NCI-H2227 (cell line): ENCODE results near the gene SELENON.
"Not testable (repeated sequence)": the region's sequence is repeated elsewhere in the genome, so short reads cannot be mapped to it uniquely, and the experiment has no call there.

ENCODE experiments used
- DNase-seq: peaks from one replicate; lab custom pipeline; 2025; ENCODE audit not compliant: unreplicated experiment; lab: John Stamatoyannopoulos, UW

SELENON gene

DNA sequence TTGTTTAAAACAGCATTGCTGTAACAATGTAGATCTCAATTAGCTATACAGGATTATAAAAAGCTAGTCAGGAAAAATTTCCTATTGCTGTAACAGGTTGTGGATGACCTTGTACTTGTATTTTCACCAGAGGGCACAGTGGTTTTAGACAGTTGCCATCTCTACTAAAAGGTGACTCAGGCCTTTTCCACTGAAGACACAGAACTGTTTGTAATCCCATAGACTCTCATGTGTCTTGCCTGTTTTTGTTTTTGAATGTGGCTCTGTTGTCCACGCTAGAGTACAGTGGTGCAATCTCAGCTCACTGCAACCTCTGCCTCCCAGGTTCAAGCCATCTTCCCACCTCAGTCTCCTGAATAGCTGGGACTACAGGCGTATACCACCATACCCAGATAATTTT is 25.6 kb downstream of the SELENON start:
- no peak for DNase-seq

DNA sequence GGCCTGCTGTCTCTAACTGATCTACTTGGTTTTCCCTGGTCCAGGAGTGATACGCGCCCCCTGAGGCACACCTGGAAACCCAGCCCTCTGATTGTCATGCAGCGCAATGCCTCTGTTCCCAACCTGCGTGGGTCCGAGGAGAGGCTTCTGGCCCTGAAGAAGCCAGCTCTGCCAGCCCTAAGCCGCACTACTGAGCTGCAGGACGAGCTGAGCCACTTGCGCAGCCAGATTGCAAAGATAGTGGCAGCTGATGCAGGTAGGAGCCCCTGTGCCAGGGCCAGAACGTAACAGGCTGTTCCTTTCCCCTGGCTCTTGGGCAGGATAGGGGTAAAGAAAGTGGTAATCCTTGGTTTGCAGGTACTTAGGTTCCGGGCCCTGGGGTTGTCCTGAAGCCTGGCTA is 26.6 kb downstream of the SELENON start:
- no peak for DNase-seq

DNA sequence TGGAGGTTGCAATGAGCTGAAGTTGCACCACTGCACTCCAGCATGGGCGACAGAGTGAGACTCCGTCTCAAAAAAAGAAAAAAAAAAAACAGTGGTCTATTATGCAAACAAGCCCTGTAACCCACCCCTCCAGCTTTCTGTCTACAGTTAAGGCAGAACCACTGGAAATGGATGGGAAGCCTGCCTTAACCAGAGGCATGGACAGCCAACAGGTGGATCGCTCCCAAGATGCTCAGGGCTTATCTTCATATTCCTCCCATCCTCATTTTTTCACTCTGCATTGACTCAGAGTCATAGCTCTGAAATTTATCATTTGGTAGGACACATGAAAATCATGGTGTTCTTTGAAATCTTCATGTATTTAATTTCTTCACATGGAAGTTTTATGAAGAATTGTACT is 28.5 kb downstream of the SELENON start:
- no peak for DNase-seq

DNA sequence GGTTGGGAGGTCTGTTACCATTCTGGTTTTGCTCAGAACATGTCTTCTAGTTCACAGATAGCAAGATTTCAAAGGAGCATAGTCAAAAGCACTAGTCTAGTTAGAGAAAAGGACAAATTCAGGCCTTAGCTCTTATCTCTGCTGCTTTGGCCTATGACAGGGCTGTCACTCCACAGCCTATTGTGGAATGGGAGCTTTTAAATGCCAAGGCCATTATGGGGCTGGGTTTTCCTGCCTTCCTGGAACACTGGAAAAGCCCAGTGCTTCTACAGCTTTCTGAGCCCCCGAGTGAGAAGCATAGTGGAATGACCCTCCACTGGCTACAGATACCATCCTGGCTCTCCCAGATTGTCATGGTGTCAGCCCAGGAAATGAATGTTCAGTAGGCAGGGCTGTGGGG is 29.1 kb downstream of the SELENON start:
- DNase-seq = no peak

DNA sequence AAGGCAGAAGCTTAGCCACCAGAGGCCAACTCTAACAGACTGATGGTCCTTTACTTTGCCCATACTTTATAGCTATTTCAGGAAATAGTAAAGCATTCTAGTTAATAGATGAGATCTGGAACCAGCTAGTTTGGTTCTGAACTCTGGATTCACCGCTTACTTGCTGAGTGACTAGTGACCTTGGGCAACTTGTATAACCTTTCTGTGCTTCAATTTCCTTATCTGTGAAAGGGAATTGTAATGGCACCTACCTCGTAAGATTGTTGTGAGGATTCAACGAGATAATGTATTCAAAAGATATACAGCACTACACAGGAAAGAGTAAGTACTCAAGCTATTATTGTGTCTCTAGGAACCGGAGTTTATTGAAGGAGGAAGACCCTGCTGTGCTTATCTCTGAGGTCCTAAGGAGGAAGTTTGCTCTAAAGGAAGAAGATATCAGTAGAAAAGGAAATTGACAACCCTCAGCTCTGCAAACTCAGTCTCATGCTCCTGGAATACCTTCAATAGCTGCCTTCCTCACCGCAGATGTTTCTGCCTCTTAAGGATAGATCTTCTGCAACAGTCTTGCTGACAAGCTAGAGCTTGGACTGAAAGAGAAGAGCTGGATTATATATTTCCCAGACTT is 31.7 kb downstream of the SELENON start:
- DNase-seq = no peak

DNA sequence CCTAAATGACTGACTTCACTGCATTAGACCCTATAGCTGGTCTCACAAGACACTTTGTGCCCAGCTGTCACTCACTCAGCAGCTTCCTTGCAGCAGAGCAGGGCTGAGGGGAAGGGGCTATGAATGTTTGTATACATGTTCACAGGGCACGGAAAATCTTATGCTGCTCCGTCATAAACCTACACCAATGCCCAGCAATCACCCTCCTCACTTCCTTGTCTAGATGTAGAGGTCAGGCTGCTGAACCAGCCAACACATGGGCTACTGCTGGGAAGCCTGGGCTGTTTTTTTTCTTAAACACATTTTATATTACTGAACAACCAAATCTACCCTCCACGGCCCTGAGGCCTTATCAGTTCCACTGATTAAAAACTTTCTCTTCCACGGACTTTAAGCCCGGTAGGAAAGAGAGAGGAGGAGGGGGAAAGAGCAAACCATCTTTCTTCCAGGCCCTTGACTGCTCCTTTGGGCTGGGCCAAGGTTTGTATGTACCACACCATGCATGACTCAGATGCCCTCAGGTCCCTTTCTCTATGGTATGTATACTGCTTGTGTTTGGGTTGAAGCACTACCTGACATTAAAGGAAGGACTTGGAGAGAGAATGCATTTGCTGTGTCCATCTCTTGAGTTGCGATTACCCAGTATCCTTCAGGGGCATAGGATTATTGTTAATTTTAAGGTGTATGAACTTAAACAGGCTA is 32.5 kb downstream of the SELENON start:
- DNase-seq = no peak

DNA sequence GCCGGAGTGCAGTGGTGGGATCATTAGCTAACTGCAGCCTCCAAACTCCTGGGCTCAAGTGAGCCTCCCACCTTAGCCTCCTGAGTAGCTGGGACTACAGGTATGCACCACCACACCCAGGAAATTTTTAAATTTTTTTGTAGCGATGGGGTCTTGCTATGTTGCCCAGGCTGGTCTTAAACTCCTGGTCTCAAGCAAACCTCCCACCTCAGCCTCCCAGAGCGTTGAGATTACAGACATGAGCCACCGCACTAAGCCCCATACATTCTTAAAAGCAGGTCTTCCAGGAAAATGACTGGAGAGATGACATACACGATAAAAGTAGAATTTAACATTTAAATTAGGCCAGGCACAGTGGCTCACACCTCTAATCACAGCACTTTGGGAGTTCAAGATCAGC is 33.2 kb downstream of the SELENON start:
- no peak for DNase-seq

DNA sequence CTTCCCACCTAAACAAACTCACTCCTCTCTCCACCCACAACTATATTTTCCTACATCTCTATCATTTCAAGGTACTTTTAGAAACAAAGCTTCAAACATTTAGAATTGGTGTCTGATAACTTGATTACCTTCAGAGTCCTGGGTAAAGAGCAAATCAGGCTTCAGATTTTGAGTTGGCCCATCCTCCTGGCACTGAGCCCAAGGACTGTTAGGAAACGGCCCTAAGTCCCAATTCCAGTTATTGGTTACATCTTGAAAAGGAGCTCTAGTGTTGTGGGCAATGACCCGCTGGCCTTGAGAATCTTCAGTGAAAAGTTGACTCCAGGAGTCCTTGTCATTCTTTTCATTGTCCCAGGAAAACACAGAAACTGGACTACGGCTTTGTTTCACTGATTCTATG is 34.9 kb downstream of the SELENON start:
- DNase-seq = no peak

DNA sequence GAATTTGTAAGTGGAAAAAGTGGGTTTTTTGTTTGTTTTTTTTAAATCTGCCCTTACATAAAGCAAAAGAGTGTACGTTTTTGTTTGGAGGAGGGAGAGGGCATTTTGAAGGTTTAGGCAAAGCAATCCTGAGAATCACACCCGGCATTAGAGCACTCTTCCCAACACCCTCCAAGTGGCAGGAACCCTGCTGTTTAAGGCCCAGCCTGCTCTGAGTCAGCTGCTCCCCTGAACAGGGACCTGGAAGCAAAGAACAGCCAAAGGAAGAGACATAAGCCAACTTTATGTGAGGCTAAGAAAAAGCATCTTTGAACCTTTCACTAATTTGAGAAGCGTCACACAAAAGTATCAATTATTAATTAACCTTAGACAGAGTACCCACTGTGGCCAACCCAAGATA is 36.7 kb downstream of the SELENON start:
- no peak for DNase-seq

DNA sequence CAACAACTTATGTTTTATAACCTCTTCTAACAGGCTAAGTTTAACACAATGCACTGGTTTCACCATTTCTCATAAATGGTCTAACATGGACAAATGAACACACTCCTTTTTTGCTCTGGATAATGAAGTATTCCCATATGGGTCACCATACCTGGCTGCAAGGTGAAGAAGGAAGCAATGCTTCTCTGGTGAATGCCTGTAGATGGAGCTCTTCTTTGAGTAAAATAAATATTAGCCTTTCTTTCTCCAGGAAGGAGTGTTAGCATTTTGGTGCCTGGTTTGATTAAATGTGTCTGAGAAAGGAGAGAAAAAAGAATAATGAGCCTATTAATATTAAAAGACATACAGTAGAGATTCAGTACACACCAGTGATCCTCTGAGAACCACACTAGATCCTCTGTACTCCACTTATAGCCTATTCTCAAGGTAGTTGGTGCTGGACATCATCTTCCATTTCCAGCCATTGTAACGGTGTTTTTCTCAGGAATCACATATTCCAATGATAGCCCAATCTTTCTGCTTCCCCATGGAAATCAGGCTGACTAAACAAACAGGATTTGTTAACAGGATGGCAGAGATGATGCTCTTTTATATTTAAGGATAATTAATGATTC is 37.4 kb downstream of the SELENON start:
- no peak for DNase-seq

DNA sequence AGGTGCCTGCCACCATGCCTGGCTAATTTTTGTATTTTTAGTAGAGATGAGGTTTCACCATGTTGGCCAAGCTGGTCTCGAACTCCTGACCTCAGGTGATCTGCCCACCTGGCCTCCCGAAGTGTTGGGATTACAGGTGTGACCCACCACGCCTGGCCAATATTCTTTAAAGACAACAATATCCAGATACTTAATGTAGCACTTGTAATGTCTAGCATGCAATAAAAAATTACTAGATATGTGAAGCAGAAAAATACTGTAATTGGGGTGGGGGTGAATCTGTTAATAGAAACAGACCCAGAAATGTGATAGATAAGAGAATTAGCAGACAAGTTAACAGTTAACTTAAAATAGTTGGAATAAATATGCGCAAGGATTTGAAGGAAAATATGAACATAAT is 39.8 kb downstream of the SELENON start:
- not testable (repeated sequence) for DNase-seq

DNA sequence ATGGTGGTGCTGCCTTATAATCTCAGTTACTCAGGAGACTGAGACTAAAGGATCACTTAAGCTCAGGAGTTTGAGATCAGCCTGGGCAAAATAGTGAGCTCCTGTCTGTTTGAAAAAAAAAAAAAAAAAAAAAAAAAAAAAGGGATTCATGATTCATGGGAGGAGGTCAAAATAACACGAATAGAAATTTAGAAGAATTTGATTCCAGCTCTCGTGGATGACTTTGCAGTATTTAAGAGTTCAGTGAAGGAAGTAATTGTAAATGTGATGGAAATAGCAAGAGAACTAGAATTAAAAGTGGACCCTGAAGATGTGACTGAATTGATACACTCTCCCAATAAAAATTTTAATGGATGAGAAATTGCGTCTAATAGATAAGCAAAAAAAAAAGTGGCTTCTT is 43.5 kb downstream of the SELENON start:
- DNase-seq = no peak

DNA sequence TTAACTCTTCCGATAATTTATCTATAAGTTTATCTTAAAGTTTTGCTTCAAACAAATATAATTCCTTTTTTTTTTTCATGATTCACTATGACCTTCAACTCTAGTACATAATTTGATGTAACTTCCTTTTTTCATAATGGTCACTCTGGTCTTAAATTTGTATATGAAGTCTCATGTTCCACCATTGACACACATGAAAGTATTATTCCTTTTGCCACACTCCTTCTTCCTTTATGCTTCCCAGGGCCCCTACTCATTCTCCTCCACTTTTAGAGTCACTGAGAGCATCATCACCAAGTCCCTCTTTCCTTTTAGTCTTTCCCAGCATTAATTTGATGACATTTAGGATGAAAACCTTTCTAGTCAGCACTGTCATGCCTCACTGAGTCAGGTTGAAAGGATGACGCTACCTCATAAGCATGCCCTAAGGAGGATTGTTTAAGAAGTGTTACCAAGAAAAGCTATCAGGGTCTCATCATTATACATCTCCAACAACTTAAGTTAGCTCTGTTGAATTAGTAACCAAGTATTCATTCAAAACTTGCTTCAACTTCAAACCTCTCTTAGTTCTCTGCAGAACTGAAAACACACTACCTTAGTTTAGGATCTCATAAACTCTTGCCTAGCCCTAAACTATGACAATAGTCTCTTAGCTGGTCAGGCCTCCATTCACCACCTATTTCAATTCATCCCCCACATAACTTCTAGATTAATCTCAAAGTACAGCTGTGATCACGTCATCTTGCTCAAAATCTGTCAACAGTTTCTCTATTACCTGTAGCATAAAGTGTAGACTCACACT is 44.7 kb downstream of the SELENON start:
- DNase-seq = no peak

DNA sequence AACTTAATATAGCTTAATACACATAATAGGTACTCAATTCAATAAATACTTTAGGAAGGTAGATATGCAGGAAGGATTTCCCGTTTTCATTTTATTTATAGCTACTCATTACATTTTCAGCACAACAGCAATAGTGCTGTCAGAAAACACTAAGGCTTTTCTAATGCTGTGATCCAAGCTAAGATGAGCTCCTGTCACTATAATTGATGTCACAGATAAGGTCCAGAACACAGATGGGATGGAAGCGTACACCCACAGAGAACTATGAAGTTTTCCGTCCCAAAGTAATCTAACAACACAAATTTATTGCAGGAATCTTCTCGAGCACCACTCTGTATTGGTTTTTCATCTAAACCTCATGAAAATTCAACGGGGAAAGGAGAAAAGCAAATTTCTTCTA is 45.7 kb downstream of the SELENON start:
- DNase-seq = no peak

DNA sequence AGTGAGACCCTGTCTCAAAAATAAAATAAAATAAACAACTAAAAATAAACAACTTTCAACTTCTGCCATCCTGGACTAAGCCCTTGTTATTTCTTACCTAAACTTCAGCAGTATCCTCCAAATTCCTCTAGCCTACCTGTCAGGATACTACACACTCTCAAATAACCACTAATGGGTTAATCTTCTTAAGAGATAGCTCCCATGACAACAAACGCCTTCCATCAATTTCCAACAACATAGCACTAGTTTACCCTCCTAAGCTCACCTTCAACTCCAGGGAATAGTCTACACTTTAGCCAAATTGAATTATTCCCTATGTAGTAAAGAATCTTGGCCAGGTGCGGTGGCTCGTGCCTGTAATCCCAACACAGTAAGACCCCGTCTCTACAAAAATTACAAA is 47.9 kb downstream of the SELENON start:
- DNase-seq = no peak

DNA sequence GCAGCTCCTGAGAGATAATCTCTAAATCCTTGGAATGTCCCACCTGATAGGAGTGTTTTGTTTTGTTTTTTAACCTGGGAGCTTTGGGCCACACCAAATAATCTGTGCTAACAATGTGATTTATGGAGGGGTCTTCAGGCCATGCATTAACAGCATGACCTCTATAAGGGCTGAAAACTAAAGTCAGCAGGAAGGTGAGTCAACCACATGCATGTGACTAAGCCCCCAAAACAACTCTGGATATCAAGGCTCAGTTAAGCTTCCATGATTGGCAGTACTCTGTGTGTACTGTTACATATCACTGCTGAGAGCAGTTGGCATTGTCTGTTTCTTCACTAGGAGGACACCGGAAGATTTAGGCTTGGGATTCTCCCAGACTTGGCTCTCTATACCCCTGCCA is 48.5 kb downstream of the SELENON start:
- no peak for DNase-seq

DNA sequence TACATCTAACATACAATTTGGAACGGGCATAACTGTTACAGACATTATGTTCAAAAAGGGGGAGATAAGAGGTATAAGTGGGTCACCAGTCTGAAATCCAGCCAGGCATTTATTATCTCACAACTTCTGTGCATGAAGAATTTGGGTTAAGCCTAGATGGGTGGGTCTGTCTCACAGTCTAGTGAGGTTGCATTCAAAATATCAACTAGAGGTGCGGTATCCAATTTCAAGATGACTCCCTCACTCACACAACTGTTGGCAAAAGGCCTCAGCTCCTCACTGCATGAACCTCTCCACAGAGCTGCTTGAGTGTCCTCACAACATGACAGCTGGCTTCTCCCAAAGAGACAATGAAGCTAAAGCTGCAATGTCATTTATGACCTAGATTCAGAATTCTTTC is 54.6 kb downstream of the SELENON start:
- no peak for DNase-seq

DNA sequence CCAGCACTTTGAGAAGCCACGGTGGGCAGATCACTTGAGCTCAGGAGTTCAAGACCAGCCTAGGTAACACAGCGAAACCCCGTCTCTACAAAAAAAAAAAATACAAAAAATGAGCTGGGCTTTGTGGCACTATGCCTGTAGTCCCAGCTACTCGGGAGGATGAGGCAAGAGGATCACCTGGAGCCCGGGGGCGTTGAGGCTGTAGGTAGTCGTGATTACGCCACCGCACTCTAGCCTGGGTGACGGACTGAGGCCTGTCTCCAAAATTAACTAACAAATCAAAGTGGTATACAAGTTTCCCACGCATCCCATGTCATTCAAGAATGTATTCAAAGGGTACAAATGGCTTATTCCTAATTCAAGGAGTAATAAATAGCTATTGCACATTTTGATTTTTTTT is 56.9 kb downstream of the SELENON start:
- DNase-seq = no peak

DNA sequence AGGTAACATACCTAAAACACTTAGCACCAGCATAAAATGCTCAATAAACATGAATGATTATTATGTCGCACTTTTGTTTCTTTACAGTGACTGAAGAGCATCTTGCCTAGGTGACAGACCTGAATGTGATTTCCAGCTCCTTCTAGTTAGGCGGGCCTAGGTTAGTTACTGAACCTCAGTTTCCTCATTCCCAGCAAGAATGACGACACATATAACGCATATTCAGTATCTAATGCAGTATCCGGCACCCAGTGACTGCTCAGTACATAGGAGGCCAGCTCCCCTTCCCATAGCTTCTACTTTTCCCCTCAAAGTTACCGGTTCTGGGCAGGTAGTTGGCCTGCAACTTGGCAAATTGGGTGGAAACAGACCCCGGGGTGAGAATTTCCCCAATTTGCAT is 58.5 kb downstream of the SELENON start:
- no peak for DNase-seq

DNA sequence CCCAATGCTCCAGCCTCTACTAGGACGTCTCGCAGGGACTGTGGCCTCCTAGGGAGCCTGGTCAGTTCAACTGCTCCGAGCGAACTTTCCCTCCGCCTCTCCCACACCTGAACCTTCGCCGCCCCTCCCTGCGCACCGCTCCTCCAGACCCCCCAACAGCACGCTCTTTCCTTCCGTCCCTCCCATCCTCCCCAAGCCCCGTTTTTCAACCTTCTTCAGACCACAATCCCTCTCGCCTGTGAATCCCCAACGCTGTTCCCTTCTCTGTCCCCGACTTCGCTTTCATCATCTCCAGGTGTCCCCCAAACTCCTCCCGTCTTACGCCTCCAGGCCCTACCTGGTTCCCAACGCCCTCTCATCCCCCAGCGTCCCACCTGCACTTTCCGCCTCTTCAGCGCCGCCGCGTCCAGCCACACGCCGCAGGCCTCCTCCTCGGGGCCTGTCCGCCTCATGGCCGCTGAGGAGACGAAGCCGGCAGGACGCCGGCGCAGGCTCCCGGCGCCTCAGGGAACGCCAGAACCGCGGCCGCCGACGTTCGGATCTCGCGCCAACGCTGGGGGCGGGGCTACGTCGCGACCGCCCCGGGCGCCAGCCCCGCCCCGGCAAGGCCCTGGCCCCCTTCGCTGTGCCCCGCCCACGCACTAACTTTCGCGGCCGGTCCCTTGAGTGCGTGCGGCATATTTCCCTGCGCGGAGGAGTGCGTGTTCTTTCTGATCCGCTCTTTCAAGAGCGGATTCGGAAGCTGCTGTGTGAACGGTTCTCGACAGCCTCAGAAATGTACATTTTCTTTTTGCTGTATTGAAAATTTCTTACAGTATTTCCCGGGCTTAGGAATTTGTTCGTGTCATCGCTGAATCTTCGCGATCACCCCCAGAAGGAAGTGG is 59.2 kb downstream of the SELENON start, which contains the start of gene AUNIP:
Gene AUNIP, minus strand, starts transcription at position 552 of the 884 bp plus-strand sequence. Its CDS starts 100 bp downstream, at position 452.
- peak; percentile 94 for DNase-seq
